Cerebellar nuclear complex (tissue), 1 donor: ENCODE data around the gene MT2A.

Experiments used
- DNase-seq, 2 experiments: peaks; one replicate each; lab custom pipeline; 2025; lab: John Stamatoyannopoulos, UW

Gene MT2A

DNA sequence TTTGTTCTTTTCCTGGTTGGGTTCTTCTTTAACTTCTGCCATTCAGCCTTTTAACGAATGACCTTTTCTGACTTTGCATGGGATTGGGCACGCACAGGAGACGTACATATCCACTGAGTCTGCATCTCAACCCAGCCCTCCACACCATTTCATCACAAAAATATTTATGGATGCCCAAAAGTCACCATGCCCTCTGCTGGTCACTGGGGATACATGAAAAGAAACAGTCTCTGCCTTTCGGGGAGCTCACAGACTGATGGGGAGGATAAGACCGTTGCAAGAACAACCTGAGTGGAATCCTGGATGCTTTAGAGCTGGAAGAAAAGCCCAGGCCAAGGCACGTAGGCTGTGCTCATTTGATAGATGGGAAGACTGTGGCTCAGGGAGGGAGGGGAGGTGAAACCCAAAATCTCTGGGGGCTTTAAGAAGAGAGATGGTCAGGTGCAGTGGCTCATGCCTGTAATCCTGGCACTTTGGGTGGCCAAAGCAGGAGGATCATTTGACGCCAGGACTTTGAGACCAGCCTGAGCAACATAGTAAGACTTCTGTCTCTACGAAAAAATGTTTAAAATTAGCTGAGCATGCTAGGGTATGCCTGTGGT lies 7.9 kb upstream of the MT2A start:
- DNase-seq = peak; percentile 41 to 60

DNA sequence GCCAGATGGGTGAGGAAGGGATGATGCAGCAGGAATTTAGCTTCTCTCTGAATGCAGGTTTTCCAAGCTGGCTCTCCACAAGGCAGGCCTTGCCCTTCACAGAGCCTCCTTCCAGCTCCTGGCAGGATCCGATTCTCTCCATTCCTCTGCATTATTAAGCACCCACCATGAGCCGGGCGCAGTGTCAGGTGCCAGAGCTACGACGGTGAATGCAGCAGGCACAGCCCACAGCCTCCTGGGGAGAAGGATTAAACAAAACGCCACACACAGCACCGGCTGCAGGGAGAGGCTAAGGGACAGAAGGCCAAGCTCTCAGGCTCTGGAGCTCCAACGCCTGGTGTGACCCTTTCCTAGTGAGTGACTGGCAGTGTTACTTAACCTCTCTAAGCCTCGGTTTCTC lies 7.1 kb upstream of the MT2A start:
- peak in 1 of 2 experiments; percentile 21 for DNase-seq

DNA sequence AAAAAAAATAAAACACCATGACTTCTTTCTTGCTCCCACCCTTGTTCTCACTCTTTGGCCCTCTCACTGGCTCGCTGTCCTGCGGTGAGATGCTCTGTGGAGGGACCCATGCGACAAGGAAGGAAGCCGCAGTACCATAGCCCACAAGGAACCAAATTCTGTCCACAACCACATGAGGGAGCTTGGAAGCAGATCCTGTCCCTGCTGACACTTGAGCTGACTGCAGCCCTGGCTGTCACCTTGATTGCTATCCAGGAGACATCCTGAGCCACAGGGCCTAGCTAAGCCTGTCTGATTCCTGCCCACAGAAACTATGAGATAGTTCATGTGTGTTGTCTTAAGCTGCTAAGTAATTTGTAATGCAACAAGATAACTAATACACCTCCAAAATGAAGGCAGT lies 4.8 kb upstream of the MT2A start:
- no peak for DNase-seq

DNA sequence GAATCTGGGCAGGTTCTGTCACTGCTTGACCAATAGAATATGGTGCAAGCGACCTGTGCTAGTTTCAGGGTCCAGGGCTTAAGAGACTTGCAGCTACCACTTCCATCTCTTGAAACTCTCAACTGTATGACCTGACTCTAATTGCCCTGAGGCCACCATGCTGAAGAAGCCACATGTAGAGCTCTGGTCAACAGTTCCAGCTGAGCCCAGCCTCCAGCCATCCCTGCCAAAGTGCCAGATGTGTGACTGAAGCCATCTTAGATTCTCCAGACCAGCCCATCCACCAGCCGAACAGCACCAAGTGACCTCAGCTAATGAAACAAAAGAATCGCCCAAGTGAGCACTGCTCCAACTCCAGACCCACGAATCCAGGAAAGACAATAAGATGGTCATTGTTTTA lies 3.4 kb upstream of the MT2A start:
- no peak for DNase-seq

DNA sequence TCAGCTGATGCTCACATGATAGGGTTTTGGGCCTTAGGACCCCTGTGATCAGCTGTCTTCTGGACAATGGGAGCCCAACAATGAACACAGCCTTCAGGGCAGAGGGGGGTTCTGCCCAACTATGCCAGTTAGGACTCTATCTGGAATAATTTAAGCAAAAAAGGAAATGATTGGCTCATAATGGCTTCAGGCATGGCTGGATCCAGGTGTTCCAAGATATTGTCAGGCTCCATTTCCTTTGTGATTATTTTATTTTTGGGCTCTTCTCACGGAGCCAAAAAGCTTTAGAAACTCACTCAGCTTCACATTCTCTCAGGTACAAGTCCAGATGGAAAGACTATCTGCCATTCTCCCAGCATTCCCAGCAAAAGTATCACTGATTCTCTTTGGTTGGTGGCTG lies 2.9 kb upstream of the MT2A start:
- DNase-seq = no peak

DNA sequence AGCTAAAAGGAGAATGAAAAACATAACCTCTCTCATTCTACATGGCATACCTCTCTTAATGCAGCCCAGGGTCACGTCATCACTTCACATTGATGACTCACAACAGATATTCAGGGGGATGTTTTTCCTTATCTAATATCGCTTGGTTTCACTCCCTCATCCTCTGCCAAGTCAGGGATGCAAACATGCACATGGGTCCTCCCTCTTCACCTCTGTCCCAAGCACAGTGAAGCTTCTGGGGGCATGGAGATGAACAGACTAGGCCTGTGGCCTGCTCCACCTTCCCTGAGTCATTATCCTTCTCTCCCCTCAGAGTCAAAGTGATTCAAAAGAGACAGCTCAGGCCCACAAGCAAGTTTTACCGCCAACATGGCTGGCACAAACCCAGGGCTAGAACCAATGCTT lies 2.3 kb upstream of the MT2A start:
- no peak for DNase-seq

DNA sequence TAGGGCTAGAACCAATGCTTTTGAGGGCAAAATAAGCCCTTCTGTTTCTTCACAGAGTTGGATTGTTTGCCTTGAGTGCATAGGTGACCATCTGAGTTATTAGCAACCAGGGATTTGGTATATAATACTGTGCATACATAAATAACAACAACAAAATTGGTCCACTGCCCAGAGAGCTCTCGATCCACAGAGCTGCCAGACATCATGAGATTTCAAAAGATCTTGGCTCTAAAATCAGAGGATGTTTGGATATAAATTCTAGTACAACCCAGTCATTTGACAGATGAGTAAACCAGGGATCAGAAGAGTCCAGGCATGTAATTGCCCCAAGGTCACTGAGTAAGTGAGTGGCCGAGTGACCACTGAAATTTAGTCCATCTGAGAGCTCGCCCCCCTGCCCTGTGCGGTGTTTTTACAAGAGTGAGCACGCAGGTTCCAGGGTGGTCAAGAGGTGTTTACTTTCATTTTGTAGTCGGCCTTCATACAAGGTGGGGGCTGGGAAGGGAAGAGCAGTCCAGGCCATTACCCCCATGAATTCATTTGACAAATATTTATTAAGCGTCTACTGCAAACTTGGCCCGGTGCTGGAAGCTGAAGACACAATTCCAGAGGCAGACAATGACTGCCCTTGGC lies 1.8 kb upstream of the MT2A start:
- DNase-seq = no peak

DNA sequence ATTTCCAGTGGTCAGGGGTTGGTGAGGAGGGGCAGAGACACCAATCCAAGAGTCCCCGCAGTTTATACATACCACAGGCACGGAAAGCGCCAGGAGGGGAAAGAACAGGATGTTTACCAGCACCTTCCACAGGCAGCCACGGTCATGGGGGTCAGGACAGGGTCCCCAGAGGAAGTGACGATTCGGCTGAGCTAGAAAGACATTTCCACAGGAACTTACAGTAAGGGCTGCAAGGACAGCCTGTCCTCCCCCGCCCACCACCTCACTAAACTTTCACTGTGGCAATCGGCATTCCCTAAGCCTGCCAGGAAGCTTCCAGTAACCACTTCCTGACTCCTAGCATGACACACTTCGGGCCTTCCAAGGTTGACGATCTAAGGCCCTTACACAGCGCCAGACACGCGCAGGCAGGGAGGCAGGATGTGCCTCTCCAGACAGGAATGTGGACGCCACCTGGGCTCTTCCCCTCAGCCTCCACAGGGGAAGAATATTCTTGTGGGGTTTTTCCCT lies 1.2 kb upstream of the MT2A start:
- no peak for DNase-seq

DNA sequence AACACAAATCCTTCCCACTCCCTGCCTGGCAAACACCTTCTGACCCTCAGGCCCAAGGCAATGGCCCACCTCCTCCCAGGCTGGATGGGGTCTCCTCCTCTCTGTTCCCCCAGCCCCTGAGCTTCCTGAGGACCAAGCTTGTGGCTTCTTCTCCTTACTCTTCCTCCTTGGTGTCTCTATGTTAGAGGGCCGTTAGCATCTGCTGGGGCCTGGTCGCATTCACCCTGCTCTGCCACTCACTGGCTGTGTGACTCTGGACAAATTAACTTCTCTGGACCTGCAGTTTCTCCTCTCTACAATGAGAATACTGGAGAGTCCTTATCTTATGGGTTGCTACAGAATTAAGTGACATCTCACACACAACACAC lies 725 bp upstream of the MT2A start:
- no peak for DNase-seq

DNA sequence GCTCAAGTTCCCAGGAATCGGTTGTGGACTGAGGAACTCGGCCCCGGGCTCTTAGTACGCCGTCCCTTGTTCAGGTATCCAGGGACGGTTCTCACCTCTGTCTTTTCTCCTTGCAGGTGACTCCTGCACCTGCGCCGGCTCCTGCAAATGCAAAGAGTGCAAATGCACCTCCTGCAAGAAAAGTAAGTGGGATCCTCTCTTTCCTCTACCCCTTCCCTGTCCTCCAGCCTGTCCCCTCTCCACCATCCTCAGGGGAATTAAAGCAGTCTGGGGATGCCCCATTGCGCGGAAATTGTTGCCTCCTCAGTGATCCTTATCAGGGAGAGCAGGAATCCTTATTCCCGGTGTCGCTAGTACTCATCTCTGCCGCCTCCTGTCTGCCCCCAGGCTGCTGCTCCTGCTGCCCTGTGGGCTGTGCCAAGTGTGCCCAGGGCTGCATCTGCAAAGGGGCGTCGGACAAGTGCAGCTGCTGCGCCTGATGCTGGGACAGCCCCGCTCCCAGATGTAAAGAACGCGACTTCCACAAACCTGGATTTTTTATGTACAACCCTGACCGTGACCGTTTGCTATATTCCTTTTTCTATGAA lies 585 bp downstream of the MT2A start:
- DNase-seq = no peak

DNA sequence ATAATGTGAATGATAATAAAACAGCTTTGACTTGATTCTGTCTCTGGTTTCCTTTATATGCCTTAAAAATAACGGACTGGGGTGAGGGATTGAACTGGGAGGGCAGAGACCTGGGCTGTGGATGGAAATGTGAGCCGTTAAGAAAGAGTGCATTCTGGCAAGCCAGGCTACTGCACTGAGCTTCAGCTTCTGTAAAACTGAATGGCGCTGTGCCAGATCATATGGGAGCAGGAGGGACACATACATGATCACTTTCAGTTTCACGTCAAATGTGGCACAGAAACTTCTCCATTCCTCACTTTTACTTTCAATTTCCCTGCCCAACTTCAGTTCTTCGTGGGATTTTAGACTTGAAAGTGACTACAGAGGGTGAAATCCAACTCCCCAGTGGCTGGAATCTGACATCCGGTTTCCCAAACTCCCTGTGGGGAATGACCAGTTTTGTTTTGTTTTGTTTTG lies 1.1 kb downstream of the MT2A start:
- DNase-seq = no peak

DNA sequence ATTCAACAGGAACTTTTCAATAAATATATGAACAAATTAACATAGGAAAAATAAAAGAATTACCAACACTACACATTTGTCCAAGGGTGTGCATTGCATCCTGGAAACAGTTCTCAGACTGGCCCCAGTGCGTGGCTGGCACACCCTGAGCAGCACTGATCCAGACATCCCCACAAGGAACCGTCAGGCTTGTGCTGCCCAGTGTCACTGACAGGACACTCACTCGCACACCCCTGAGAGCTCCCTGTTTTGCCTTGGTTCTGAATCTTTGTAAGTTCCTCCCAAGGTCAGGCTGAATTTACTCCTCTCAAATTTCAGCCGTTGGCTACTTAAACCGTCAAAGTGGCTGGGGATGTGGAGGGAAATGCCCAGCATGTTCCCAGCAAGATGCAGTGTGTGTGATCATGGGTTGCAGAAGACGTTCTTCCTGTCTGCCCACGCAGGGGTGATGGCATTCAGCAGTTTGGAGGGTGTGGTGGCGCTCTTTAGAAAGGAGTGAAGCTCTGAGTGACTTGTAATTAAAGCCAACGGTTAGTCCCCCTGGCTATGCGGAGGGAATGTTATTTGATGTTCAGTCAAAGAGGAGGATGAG lies 1.7 kb downstream of the MT2A start:
- DNase-seq = no peak

DNA sequence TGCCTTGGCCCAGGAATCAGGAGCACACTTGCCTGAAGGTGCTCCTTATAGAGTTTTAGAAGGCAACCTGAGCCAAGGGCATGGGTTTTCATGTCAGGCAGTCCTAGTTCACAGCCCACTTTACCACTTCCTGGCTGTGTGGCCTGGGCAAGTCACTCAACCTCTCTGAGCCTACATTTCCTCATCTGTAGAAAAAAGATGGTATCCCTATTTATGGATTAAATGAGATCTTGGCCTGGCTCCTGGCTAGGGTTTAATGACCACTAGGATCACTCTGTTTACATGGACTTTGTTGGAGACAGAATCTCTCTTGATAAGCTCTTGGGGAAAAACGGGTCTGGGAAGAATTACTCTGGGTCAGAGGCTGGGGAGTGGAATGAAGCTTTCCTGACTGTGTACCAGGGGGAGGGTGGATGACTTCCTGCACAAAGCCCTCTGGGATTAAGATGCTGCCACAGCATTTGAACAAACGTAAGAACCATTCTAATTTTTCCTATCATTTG lies 2.3 kb downstream of the MT2A start:
- DNase-seq = no peak

DNA sequence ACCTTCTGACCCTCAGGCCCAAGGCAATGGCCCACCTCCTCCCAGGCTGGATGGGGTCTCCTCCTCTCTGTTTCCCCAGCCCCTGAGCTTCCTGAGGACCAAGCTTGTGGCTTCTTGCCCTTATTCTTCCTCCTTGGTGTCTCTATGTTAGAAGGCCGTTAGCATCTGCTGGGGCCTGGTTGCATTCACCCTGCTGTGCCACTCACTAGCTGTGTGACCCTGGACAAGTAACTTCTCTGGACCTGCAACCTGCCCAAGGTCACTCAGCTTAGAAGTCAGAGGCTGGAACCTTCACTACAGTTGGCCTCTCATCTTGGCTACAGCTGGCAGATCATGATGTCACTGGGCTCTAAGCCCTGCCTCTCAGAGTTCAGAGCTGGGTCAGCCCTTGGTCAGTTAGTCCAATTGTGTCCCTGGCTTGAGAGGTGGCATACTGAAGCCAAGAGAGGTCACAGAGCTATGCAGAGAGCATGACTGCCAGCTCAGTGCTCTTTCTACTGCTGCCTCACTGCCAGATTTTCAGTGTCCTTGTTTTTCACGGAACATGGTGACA lies 3.0 kb downstream of the MT2A start:
- DNase-seq = no peak

DNA sequence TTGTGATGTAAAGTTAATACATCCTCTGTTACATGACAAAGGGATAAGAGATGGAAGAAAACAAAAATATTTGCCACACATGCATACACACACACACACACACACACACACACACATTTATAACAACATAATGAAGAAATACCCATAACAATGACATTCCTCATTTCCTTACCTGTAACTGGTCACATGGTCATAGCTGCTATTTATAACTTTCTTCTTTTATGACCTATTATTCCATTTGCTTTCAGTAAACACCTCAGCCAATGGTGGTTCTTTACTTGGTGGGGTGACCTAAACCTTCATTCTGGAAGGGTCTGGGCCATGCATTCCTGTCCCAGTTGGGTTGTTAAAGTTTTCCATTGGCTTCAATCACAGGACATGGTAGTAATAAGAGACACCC lies 5.3 kb downstream of the MT2A start:
- DNase-seq = no peak

DNA sequence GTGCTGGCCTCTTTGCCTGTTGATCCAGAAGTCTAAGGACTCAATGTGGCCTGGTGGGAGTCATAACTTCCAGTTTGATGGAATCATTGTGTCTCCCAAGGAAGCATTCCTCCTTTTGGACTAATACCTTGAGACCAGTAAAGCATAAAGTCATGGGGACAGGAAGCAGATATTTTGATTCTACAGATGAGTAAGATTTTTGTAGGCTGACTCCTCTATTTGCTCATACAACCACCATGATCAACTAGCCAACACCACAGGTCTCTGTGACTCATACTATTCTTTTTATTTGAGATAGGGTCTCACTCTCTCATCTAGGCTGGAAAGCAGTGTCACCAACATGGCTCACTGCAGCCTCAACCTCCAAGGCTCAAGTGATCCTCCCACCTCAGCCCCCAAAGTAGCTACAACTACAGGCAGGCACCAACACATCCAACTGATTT lies 6.2 kb downstream of the MT2A start:
- no peak for DNase-seq

DNA sequence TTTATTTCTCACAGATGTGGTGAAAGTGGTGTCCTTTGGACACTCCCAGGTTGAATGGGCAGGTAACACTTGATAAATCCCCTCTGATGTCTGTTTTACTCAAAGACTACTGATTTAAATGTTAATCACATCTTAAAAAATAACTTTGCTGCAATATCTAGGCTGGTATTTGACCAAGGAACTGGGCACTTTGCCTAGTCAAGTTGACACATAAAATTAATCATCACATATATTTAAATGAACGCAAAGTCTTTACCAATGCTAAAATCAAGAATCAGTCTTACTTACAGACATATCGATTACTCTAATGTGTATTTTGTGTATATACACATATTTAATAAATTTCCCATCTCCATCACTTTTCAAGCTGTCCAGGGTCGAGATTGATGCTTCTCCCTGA lies 7.0 kb downstream of the MT2A start:
- DNase-seq = no peak

DNA sequence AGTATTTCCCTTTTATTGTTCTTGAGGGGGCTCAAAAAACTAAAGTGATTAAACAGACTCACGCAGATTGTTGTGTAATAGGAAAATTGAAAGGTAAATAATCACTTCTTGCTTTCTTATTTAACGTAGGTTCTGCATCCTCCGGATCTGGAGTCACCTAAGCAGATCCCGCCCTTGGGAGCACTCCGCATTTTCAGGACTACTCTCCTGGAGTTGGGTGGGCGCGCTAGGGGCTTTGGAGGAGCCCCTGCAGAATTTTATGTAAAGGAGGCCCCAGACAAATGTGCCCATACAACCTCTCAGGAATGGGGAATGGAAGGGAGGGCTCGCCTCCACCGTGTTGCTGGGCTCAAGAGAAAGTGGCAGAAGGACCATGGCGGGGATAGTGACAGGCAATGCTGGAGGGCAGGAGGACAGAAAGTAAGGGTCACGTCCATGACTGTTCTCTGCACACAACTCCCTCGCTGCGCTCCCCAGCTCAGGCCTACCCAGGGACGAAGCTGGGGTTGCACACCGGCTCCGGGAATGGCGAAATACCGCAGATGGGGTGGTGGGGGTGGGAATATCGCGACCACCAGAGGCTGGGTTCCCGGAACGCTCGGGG lies 8.3 kb downstream of the MT2A start:
- DNase-seq = no peak

DNA sequence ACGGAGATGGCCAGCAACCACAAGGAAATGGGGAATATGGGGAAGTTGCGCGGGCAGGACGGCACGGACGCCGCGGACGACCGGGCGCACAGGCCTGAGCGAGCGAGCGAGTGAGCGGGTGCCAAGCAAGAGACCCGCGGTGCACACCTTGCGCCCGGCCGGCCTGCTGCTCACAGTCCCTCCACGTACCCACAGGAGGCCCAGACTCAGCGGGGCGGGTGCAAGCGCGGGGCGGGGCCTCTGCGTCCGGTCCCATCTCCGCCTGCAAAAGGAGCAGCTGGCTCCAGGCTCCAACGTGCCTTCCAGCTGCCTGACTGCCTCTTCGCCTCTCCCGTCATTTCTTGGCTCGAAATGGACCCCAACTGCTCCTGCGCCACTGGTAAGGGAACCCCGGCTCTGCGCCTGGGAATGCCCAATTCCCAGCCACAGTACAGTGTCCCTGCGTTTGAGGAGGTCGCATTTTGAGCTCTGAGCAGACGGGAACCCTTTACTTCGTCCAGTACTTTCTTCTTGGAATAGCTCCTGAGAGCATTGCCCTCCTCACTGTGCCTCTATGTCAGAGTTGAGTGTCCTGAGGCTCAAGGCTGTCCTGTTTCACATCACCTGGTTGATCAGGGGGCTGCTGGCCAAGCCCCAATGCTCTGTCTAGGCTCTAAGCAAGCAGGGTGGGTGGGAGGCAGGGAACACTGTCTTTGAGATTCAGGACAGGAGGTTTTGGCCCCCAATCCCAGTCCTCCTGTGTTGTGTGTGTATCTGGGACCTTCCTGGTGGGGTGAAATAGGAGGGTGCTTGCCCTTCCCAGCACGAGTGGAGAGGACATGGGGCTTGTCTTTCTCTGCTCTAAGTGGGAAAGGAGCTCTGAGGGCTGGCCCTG lies 9.1 kb downstream of the MT2A start:
- no peak for DNase-seq

DNA sequence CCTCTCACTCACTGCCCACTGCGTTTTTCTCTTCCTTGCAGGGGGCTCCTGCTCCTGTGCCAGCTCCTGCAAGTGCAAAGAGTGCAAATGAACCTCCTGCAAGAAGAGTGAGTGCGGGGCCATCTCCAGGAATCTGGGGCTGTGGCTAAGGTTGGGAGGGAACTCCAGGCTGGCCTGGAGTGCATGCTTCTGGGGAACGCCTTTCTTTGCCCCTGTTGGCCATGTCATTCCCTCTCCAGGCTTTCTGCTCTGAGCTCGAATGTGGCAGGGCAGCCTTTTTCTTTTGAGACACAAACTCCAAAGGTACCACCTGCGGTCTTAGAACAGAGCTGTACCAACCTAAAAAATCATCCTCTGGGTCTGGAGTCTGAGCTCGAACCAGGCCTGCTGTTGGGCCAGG lies 9.8 kb downstream of the MT2A start:
- DNase-seq = no peak

DNA sequence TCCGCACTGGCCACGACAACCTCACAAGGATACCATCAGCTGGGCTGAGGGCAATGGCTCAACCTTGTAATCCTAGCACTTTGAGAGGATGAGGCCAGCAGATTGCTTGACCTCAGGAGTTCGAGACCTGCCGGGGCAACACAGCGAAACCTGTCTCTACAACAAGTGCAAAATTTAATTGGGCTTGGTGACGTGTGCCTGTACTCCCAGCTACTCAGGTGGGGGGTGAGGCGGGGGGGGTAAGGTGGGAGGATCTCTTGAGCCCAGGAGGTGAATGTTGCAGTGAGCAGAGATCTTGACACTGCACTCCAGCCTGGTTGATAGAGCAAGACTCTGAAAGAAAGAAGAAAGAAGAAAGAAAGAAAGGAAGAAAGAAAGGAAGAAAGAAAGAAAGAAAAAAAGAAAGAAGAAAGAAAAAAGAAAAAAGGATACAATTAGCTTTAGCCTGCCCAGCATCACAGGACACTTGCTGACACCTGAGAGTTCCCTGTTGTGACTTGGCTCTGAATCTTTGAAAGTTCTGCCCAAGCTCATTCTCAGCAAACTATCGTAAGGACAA lies 12.0 kb downstream of the MT2A start:
- DNase-seq = no peak
